ENCODE measurements around the gene NCMAP.
"Not testable (repeated sequence)": the region's sequence is repeated elsewhere in the genome, so short reads cannot be mapped to it uniquely, and the experiment has no call there.

Gene NCMAP

DNA sequence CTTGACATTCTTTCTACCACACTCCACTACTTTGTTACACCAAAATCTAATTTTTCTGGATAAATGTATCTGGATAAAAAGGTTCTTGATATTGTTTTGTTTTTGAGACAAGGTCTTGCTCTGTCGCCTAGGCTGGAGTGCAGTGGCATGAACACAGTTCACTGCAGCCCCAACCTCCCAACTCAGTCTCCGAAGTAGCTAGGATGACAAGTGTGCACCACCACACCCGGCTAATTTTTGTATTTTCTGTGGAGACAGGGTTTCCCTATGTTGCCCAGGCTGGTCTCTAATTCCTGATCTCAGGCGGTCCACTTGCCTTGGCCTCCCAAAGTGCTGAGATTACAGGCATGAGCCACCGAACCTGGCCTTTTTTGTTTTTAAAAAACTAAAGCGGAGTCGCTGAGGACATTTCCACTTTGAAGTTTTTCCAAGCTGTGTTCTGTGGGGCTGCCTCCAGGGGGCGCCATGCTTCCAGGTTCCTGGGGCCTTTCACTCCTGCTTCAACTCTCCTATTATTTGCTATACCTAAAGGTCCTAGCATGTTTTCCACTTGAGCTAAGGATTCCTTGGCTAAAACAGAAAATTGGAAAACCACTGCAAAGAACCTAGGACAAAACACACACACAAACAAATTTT is 14.1 kb upstream of the NCMAP start:
- DNase-seq (ENCODE audit: low read depth), result no peak

DNA sequence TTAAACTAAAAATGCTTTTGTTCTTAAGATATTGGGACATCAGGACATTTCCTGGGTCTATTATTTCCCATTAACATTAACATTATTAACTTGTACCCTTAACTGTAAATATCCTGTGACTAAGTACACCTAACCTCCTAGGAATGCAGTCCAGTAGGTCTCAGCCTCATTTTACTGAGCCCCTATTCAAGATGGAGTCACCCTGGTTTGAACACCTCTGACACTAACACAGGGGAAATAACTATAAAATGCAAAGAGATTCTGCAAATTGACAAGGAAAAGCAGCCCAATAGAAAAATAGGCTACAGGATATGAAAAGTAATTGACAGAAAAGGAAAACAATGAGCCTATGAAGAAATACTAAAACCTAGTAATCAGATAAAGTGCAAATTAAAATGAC is 11.6 kb upstream of the NCMAP start:
- no peak for DNase-seq (ENCODE audit: low read depth)

DNA sequence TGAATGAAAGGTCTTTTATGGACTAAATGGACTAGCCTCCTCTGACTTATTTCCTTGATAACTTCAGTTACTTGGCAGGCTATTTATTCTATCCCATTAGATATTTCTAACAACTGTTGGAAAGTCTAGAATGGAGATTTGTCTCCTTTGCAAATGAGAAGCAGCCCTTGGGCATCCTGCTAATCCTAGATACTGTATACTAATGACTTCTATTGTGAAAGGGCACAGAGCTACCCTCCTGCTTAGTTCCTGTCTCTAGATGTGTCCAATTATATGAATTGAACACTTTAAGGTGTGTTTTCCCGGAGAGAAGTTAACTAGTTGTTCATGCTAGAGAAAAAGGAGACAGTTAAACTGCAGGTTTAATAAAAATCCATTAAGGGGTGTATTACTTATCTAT is 10.2 kb upstream of the NCMAP start:
- no peak for DNase-seq (ENCODE audit: low read depth)

DNA sequence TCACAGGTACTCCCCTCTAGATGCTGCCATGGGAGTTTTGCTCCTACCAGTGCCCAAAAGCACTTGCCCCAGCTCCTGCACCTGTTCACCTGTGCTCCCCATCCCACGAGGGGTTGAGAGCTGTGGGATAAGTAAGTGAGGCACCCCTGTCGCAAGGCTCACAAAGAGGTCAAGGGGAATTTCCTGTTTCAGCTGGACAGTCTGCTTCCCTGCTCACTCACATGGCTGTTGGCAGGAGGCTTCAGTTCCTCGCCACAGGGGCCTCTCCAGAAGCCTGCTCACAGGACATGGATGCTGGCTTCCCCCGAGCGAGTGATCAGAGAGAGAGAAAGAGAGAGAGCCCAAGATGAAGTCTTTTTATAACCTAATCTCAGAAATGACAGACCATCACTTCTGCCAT is 8.7 kb upstream of the NCMAP start:
- no peak for DNase-seq (ENCODE audit: low read depth)

DNA sequence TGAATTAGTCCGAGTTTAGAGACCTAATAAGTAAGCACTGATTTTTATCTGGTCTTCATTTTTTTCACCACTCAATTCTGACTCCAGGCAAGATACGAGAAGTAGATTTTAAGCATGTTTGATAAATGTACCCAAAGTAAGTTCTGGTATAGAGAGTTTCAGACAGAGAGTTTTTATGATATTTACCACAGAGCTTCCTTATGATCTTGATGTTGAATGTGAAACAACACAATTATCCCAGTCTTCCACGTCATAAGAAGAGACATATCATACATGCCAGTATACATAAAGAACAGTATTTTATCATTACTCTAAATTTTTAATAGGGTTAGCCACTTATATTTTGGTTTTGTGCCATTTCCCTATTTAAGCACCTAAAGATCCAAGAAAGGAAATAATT is 7.8 kb upstream of the NCMAP start:
- DNase-seq (ENCODE audit: low read depth), result no peak

DNA sequence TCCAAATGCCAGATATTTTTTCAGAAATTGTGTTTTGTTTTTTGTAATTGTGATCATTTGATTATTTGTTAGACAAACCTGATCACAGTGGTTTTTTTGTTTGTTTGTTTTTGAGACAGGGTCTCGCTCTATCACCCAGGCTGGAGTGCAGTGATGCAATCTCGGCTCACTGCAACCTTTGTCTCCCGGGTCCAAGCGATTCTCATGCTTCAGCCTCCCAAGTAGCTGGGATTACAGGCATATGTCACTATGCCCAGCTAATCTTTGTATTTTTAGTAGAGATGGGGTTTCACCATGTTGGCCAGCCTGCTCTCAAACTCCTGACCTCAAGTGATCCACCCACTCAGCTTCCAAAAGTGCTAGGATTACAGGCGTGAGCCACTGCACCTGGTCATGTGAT is 6.7 kb upstream of the NCMAP start:
- DNase-seq (ENCODE audit: low read depth), result not testable (repeated sequence)

DNA sequence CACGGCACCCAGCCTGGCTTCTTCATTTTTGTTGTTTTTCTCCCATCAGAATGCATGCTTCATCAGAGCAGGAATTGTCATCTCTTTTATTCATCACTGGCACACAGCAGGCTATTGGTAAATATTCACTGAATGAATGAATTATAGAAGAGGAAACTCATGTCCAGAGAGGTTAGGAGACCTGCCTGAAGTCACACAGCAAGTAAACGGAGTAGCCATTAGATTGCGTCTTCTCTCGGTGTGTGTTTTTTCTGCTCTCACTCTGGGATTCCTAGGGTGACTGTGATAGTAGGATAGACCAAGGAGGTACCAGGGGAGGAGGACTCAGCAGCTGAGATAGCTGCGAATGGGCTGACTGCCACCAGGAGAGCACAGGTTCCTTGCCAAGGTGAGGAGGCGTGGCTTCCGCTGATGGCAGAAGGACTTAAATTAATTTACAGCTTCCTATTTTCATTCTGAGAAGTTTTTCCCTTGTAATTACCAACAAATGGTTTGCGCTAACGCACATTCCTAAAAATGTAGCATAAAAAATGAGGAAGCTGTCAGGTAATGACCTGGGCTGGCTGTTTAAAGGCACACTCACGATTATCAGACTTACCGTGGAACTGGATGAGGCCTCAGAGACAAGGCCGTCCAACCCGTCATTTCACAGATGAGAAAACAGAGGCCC is 4.5 kb upstream of the NCMAP start:
- DNase-seq (ENCODE audit: low read depth), result no peak

DNA sequence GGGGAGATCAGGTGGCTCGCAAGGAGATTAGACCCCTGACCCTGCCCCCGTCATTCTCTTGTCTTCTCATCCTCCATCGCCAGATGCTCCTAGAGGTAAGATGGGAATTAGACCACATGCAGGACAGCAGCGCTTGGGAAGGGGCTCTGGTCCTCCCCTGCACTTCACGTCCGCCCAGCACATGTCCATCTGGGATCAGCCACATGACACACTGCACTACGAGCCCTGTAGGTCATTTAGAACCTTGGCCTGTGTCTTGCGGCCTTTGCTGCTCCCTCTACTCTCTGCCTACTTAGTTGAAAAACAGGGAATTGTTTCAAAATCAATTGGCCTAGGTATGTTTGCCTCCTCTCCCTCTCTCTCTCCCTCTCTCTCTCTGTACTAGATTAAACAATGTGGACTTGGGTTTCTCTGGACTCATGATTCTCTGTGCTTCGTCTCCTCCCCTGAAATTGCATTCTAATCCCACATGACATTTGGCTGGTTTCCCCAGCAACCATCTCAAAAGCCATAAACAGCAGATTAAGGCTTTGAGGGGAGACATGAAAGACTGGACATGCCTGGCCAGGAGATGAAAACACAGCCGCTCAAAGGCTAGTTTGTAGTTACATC is 3.8 kb upstream of the NCMAP start:
- no peak for DNase-seq (ENCODE audit: low read depth)

DNA sequence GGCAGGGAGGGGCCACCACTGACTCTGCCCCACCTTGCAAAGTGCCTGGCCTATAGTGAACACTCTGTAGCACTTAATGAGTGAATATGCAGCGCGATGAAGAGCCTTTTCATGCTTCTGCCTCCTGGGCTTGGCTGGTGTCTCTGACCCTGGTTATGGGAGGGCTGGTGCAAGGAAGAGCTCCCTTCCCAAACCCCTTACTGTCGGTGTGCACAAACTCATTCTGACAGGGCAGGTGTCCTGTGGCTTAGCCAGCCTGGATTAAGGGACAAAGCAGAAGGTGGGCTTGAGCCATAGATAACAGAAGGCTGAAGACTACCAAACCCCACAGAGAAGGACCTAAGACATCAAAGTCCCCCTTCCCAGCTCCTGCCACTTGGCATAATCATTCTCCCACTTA is 2.0 kb upstream of the NCMAP start:
- DNase-seq (ENCODE audit: low read depth), result no peak

DNA sequence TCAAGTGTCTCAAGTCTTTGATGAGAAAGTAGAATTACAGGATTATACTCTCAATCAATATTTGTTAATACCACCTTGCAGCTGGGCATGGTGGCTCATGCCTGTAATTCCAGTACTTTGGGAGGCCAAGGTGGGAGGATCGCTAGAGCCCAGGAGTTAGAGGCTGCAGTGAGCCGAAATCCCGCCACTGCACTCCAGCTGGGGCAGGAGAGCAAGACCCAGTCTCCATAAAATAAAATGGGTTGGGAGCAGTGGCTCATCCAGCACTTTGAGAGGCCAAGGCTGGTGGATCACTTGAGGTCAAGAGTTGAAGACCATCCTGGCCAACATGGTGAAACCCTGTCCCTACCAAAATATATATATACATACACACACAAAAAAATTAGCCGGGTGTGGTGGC is 1.2 kb upstream of the NCMAP start:
- DNase-seq (ENCODE audit: low read depth), result no peak

DNA sequence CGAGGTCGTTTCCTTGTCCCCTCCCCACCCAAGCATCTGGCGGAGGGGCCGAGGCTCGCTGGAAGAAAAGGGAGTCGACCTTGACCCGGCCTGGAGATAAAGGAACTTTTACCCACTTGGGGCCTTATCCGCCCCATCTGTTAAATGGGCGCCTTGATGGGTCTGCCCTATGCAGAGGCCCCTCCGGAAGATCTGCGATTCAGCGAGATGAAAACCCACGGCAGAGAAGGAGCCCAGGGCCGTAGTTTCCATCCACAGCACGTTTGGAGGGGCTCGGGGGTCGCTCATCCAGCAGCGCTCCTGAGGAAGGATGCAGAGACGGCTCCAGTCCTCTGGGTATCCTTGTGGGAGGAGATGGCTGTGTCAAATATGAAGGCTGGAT is 518 bp downstream of the NCMAP start:
- DNase-seq (ENCODE audit: low read depth), result no peak

DNA sequence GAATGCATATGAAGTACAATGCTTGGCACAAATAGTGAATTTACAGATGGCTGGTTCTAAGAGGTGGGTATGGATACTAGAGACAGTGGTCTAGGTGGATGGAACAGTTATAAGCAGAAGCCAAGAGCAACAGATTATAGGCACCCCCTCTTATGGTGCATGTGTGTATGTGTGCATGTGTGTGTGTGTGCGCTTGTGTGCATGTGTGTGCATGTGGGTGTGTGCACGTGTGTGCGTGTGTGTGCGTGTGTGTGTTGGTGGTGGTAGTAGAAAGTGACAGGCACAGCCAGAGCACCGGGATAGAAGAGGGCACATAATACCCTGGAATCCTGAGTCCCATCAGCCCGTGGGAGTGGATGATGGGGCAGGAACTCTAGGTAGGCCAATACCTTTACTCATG is 1.3 kb downstream of the NCMAP start:
- no peak for DNase-seq (ENCODE audit: low read depth)

DNA sequence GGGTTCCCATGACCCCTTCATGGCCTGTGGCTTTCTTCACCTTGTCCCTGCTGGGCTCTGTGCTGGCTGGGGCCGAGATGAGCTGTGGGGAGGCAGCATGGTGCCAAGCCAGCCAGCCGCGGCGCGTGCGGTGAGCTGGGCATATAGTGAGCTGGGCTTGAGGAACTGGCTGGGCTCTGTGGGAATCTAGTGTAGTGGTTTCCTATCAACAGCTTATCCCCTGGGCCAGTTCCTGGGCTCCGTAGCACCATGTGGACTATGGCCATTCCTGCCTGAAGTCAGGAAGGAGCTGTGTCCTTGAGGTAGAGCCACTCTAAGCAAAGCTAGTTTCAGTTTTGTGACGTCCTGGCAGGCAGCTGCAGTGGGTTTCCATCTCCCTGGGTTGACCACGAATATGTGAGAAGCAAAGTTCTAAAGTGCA is 1.8 kb downstream of the NCMAP start:
- DNase-seq (ENCODE audit: low read depth), result no peak

DNA sequence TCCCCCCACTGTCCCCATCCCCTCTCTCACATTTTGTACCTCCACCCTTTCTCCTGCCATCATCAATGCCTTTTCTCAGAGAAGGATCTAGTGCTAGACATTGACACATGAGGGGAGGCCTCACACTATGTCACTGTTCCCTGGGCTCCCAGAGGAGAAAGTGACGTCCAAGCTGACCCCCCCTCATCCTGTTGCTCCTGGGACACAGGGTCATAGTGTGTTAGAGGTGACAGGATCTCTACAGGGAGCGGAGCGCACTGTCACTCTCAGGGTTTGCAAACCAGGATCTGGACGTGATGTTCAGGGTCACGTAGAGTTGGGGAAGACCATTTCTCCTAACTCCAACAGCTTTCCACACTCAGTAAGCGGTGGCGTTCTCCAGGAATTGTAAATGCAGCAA is 2.6 kb downstream of the NCMAP start:
- no peak for DNase-seq (ENCODE audit: low read depth)

DNA sequence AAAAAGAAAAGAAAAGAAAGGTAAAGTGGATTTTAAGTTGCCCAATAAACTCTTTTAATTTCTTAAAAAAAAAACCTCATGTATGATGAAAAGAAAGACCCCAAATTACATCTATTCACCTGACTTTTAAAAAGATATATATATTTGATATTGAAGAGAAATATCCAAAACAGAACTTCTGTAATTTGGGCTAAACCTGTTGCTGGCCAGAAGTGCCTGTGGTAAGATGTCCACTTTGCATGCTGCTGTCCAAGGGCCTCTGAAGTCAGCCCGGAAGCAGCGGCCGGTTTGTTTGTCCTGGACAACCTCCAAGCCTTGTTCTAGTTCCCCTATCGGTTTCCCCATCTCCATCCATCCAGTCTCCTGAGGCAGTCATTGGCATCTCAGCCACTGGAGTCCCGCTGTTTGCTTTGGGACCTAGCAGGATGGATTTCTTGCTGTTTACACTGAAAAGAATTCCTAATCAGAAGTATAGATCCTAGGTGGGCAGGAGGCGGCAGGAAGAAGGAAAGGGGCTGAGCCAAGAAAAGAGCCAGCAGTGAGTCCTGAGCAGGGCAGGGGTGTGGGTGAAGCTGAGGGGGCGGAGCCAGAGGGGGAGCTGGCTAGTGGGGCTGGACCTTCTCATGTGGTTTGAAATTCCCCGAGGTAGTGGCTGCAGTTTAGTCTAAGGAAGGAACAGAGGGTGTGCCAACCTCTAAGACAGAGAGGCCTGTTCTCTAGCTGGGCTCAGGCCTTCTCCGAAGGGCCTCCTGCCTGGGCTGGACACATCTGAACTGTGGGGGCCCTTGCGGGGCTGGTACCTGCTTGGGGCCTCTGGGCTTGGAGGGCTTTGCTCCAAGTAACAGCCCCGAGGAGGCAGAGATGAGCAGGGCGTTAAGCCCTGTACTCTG is 3.3 kb downstream of the NCMAP start:
- peak; percentile 53 for DNase-seq (ENCODE audit: low read depth)

DNA sequence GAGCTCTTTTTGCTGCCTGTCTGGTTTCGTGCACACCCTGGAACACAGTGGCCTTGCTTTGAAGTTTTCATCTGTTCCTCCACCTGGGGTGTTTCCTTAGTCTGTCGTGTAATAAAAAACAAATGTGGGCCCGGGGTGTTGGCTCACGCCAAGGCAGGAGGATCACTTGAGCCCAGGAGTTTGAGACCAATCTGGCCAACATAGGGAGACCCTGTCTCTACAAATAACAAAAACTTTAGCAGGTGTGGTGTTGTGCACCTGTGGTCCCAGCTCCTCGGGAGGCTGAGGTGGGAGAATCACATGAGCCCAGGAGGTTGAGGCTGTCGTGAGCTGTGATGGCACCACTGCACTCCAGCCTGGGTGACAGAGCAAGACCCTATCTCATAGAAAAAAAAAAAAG is 4.5 kb downstream of the NCMAP start:
- DNase-seq (ENCODE audit: low read depth), result no peak

DNA sequence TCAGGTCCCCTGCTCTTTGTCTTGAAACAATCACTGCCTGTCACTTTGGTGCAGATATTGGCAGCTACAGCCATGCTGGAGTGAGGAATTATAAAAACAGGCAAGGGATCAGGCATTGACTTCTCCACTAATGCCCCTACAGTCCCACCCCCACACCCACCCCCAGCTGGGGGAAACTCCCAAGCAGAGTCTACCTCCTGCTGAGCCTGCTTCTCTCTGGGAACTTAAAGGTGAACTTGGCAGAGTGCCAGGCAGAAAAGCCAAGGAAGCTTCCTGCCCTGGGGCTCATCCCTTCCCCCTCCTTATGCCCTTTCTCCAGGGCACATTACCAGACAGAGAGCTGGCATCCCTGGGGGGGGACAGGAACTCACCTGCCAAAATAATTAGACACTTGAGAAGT is 6.7 kb downstream of the NCMAP start:
- DNase-seq (ENCODE audit: low read depth), result no peak

DNA sequence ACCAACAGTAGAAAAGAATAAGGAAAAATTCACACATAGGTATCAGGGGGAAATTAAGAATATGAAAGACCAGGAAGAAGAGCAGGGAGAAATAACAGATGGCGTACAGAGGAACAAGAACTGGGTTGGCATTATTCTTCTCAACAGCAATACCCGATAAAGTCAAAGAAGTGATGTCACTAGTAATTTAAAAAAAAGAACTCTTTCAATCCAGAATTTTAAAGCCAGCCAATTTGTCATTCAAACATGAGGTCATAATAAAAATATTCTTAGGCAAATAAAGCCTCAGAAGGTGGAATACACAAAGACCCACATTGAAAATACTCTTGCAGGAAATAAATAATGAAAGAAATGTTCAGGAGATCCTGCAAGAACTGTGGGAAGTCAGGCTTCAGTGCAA is 8.8 kb downstream of the NCMAP start:
- no peak for DNase-seq (ENCODE audit: low read depth)

DNA sequence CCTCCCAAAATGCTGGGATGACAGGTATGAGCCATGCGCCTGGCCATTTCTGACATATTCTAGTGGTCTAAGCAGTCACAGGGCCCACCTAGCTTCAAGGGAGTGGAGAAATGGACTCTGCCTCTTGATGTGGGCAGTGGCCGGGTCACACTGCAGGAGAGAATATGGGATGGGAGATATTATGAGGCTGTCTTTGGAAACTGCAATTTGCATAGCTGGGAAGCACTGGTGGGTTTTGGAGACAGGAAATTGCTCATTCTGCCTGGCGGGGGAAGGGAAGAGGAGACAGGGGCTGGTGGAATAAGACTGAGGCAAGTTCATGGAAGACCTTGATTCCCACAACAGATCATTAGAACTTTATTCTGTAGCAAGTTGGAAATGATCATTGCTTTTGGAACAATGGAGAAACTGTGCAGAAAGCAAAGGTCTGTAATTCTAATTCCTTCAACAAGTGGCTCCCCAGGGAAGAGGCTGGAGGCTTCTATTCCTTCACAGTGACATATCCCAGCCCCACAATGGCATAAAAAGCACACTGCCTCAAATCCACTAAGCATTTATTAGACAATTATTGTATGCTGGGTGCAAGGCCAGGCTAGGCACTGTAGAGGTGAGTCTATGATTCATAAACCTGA is 10.5 kb downstream of the NCMAP start:
- DNase-seq (ENCODE audit: low read depth), result no peak

DNA sequence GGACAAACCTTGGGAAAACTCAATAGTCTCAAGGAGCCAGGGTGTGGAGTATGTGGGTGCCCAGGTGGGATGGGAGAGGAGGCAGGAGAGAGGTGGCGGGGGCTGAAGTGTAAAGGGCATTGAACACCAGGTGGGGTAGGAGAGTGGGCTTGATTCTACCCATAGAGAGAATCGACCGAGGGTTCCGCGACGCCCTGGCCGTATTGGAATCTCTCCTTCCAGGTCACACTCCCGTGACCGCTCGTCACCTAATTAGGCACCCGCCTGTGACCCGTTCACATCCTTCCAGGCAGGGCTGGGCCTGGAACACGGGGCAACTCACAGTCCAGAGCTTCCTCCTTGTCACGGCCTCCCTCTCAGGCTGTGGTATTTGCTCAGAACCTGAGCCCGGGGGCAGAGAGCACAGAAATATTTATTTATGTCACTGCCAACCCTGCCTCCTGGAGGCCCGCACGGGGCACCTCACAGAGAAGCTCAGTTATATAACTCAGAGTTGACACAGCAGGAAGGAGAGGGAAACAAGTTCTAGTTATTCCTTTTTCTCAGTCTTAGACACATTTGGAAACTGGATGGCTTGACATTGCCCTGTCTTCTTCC is 12.0 kb downstream of the NCMAP start:
- DNase-seq (ENCODE audit: low read depth), result no peak

DNA sequence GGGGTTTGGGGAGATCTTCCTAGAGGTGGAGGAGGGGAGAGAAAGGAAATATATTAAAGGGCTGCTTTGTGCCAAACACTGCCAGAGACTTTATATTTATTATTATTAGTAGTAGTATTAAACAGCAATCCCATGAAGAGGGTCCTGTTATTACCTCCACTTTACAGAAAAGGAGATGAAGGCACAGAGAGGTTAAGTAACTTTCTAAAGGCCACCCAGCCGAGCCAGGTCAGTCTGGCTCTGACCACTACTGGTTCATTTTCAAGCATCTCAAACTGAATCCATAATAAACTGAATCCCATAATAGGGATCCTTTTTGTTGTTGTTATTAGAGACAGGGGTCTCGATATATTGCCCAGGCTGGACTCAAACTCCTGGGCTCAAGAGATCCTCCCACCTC is 12.6 kb downstream of the NCMAP start:
- no peak for DNase-seq (ENCODE audit: low read depth)

Data from fibroblast of the conjunctiva (primary cell).